GM12878 (cell line): ENCODE data around the gene CLSTN2. TPM values are rescaled to one million over a fixed set of nuclear protein-coding genes. Genes with fewer than 3 reads are reported as not detected.
A peak's percentile ranks its signal among the peaks of the same experiment; 100 is the strongest.

Experiments
- ATAC-seq: fragments of 200-7000 bp; cut with Tn5 transposase; 3 replicates; pipeline ENCODE4 v1.9.1; 2020; ENCODE audit warnings: mild to moderate bottlenecking, moderate library complexity
- BruUV-seq: library from RNA; stranded (reverse); fragments of 400-500 nt; replicated peaks from 2 replicates; lab custom pipeline; 2021; lab: Mats Ljungman, UMichigan
- CTCF ChIA-PET: fragments of 300-600 bp; sonication (Branson Sonifier 250); formaldehyde crosslinking; extraction: SDS; loops from one replicate; lab custom pipeline; 2021; ENCODE audit warnings: inconsistent platforms; lab: Yijun Ruan, JAX
- POLR2A ChIA-PET: fragments of 350-600 bp; formaldehyde crosslinking; extraction: SDS; loops from one replicate; lab custom pipeline; 2021; ENCODE audit warnings: inconsistent platforms; lab: Charles Lee
- RAD21 ChIA-PET: fragments of 300-600 bp; sonication (Branson Sonifier 250); formaldehyde crosslinking; loops from one replicate; lab custom pipeline; 2023; ENCODE audit warnings: antibody characterized with exemption; ENCODE audit not compliant: unreplicated experiment; lab: Charles Lee
- SMC1A ChIA-PET: fragments of 300-600 bp; sonication (Branson Sonifier 250); formaldehyde crosslinking; loops from one replicate; lab custom pipeline; 2023; ENCODE audit not compliant: unreplicated experiment, uncharacterized antibody; lab: Charles Lee
- DNase-seq: peaks from one replicate; pipeline ENCODE4 v3.0.0-alpha.2; 2011; ENCODE audit warnings: low read depth, low spot score
- FAIRE-seq: peaks from 3 replicates; lab custom pipeline; 2011; peaks lifted over from hg19 to GRCh38; lab: Jason Lieb, UNC
- H2AFZ ChIP-seq: 2 replicates; pipeline ENCODE4 v1.6.0; 2011; ENCODE audit warnings: low read depth, low read length, control low read depth; ENCODE audit not compliant: control insufficient read depth
- H3K27ac ChIP-seq: 2 replicates; pipeline ENCODE4 v1.5.1; 2011; ENCODE audit warnings: control low read depth; ENCODE audit not compliant: control insufficient read depth, insufficient read depth
- H3K27me3 ChIP-seq, 2 experiments: replicated peaks in 1 of 2; 2 replicates each; pipeline versions ENCODE4 v1.6.0 to v1.6.1; 2011; ENCODE audit warnings: low read length in 1 of 2; ENCODE audit not compliant: control insufficient read depth in 2 of 2, insufficient read depth in 2 of 2
- H3K36me3 ChIP-seq, 2 experiments: 2 replicates each; pipeline ENCODE4 v1.5.1; 2011; ENCODE audit warnings: low read length in 1 of 2; ENCODE audit not compliant: control insufficient read depth in 2 of 2, insufficient read depth in 2 of 2
- H3K4me1 ChIP-seq: 2 replicates; pipeline ENCODE4 v1.6.1; 2011; ENCODE audit warnings: mild to moderate bottlenecking, low read length, moderate library complexity, mixed read lengths; ENCODE audit not compliant: control insufficient read depth, insufficient read depth
- H3K4me2 ChIP-seq: 2 replicates; pipeline ENCODE4 v1.6.0; 2011; ENCODE audit warnings: control low read depth; ENCODE audit not compliant: control insufficient read depth, insufficient read depth
- H3K4me3 ChIP-seq: fragments of 200-600 bp; sonication (generic); 2 replicates; pipeline ENCODE4 v1.5.1; 2016
- H3K79me2 ChIP-seq: 2 replicates; pipeline ENCODE4 v1.6.0; 2011; ENCODE audit warnings: low read length; ENCODE audit not compliant: control insufficient read depth, insufficient read depth
- H3K9ac ChIP-seq: 2 replicates; pipeline ENCODE4 v1.8.0; 2011; ENCODE audit warnings: low read length, control low read depth, mixed read lengths; ENCODE audit not compliant: control insufficient read depth, insufficient read depth
- H3K9me3 ChIP-seq: replicated peaks from 3 replicates; pipeline ENCODE4 v1.5.1; 2011; ENCODE audit warnings: mild to moderate bottlenecking, low read length; ENCODE audit not compliant: control insufficient read depth, insufficient read depth
- H4K20me1 ChIP-seq: 2 replicates; pipeline ENCODE4 v1.6.0; 2011; ENCODE audit not compliant: control insufficient read depth, insufficient read depth
- ZBED1 ChIP-seq: IDR thresholded peaks from 2 replicates; pipeline ENCODE4 v1.6.1; 2016; ENCODE audit warnings: borderline replicate concordance
- ZBTB40 ChIP-seq: fragments of 450-650 bp; IDR thresholded peaks from 2 replicates; pipeline ENCODE4 v1.6.1; 2016; ENCODE audit warnings: mild to moderate bottlenecking, moderate library complexity, borderline replicate concordance
- WGBS: methylation state at CpG from one replicate; pipeline ENCODE4 v1.1.6; 2016; ENCODE audit warnings: low lambda C conversion rate; ENCODE audit not compliant: insufficient replicate concordance, insufficient coverage; ENCODE audit errors: missing lambda C conversion rate; 5-methylcytosine and 5-hydroxymethylcytosine counted together
- in situ Hi-C: fragments of 300-500 bp; cut with MboI; formaldehyde crosslinking; loops from 9 replicates; pipeline ENCODE4 v1.14.3; 2018; ENCODE audit warnings: mixed read lengths
- intact Hi-C: fragments of 100-400 bp; cut with micrococcal nuclease; formaldehyde crosslinking; loops from one replicate; pipeline ENCODE4 v1.14.2; 2022; ENCODE audit not compliant: unreplicated experiment
- polyA plus RNA-seq, 11 experiments: library from polyadenylated mRNA; depleted of rRNA in 4 of 11; unstranded in 6 of 11; stranded (reverse) in 5 of 11; fragments of >200 nt; fragmentation: Nextera tagmentation in 4 of 11; fragmentation: Illumina TruSeq in 1 of 11; extraction: Ambion mirVana in 4 of 11; extraction: Trizol in 1 of 11; gene quantifications; 1 replicate in 1 of 11; 2 replicates in 10 of 11; pipeline versions ENCODE4 v1.2.1 to v1.2.3, GENCODE V29; 2011 to 2016; ENCODE audit warnings: inconsistent platforms in 2 of 11, missing spikeins in 2 of 11, low read depth in 1 of 11
- total RNA-seq, 4 experiments: library from RNA; depleted of rRNA in 3 of 4; stranded (reverse); fragments of >200 nt in 3 of 4; fragmentation: Illumina TruSeq in 1 of 4; extraction: Trizol in 1 of 4; gene quantifications; 2 replicates each; pipeline versions ENCODE4 v1.2.1 to v1.2.3, GENCODE V29; 2013 to 2021

Gene CLSTN2
- total and polyA plus RNA-seq, 10 of the 15 experiments (the other 5 are each of a cell fraction or from before 2014, with no cell fraction given) = under 0.01 to 0.10 (median under 0.01) TPM; not detected in 5

DNA sequence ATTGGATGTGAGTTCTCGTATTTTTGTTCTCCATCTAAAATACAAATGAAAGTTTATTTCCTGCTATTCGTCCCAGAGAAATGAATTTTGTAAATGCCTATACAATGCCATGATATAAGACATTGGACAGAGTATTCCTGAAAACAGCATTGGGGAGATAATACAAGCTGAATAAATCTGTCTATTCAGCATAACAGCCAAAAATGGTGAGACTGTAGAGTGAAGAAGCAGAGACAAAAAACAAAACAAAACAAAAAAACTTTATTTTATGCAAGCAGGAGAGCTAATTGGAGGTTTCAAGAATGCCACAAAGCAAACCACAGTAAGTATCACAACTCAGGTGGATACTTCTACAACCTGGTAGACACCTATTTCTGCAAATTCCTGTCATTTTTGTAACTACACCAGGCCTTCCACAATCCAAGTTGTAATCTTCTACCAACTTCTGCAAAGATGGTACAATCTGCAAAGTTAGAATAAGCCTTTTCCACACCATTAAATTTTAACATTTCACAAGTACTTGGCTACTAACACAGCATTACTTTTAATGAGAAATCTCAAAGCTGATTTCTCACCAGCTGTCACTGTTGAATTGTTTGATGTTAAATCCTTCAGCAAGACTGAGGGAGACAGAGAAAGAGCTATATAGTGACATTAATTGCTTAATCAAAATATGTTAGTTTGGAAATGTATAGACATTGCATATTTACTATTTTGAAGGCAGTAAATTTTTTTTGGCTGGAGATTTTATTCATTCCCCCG is 163.1 kb downstream of the CLSTN2 start:
- ChIA-PET POLR2A (no interaction called here), RAD21 (no interaction called here)

More for the DNA sequence above, 163.1 kb downstream of the CLSTN2 start:
- Histone ChIP-seq H3K4me2 (no peak overlapping the region), H3K79me2 (no peaks in the 10 kb centered on the region), H3K9me3 (no peaks in the 10 kb centered on the region), H2AFZ (no peak overlapping the region), H3K27ac (no peak overlapping the region), H4K20me1 (no peaks in the 10 kb centered on the region), H3K4me1 (no peaks in the 10 kb centered on the region), H3K27me3 (peaks cover 0 to 1% of the 10 kb centered on the region in 2 experiments; a peak in 1 of 4 replicates), H3K4me3 (no peak overlapping the region), H3K36me3 (no peaks in the 10 kb centered on the region), H3K9ac (no peak overlapping the region)
- in situ Hi-C loops (no loop called here), intact Hi-C loops (no loop called here)
- no TSS peak for BruUV-seq
- SMC1A ChIA-PET = interaction anchor here (0.8 to 1.9 kb wide), 3 partner anchors 9 to 15 kb away, joined by 3 to 4 read pairs (median 4); no protein-coding TSS in a partner anchor
- no peak for FAIRE-seq
- TF ChIP-seq ZBED1 (no peak), ZBTB40 (peak; percentile 36; the same call in 1 of the 2 replicates)
- WGBS = 21% methylated on average over 3 of the region's 3 CpGs
- CTCF ChIA-PET = no interaction called here
- no peak for DNase-seq
- ATAC-seq = no peak
